HG03060 (cell line): ENCODE data around the gene SLC25A22.
A peak's percentile ranks its signal among the peaks of the same experiment; 100 is the strongest.

Experiments used
- ATAC-seq: cut with Tn5 transposase; IDR thresholded peaks from one replicate; pipeline ENCODE4 v1.9.1; 2021; ENCODE audit warnings: low read depth, moderate number of reproducible peaks; ENCODE audit not compliant: unreplicated experiment

SLC25A22 gene

GRCh38 chr11:824292-824880 is 26.3 kb upstream of the SLC25A22 start:
- ATAC-seq, result no peak

DNA sequence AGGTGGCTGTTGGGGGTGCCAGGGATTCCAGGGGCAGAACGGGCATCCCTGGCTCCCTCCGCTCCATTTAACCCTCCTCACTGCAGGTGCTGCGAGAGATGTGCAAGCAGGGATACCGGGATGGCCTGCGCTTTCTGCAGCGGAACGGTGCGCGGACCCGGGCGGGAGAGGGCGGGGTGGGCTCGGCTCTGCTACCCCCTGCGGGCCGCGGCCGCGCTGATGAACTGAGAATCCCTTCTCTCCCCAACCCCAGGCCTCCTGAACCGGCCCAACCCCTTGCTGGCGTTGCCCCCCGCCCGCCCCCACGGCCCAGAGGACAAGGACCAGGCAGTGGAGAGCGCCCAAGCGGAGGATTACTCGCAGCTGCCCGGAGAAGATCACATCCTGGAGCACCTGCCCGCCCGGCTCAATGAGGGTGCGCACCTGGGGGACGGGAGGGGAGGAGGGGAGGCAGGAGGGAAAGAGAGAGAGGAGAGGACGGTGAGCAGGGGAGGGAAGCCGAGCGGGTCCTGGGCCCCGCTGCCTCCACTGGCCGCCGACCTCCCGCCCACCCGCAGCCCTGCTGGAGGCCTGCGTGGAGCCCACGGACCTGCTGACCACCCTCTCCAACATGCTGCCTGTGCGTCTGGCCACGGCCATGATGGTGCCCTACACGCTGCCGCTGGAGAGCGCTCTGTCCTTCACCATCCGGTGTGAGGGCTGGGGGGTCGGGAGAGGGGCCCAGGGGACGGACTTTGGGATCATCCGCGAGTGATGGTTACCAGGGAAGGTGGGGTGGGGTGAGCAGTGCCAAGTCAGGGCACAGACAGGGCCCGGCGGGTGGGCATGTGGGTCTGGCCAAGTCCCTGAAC is 25.6 kb upstream of the SLC25A22 start:
- no peak for ATAC-seq

- ATAC-seq, result no peak
Measured at GRCh38 chr11:821512-822371, 23.7 kb upstream of the SLC25A22 start.

GRCh38 chr11:820655-821511 is 22.8 kb upstream of the SLC25A22 start:
- ATAC-seq, result no peak

- ATAC-seq, result peak; percentile 49
Measured at GRCh38 chr11:819943-820649, 22.0 kb upstream of the SLC25A22 start.

DNA sequence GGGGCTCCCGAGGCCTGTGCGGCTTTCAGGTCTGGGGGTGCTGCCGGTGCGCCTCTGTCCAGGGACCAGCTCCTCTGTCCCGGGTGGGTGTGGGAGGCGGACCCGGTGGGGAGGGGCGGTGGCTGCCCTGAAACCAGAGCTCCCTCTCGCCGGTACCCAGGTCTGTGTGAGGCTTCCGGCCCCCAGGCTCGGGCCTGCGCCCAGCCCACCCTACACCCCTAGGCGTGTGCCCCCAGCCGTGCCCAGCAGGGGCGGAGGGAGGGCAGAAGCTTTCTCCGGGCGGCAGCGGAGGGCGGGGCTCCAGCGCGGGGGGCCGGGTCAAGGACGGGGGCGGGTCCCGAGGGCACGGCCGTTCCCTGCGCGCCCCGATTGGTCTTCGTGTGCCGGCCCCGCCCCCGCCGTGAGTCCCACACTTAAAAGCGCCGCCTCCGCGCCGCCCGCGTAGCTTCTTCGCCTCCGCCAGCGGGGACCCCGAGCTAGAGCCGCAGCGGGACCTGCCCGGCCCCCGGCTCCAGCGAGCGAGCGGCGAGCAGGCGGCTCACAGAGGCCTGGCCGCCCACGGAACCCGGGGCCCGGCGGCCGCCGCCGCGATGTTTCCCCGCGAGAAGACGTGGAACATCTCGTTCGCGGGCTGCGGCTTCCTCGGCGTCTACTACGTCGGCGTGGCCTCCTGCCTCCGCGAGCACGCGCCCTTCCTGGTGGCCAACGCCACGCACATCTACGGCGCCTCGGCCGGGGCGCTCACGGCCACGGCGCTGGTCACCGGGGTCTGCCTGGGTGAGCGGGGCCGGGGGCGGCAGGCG is 21.2 kb upstream of the SLC25A22 start:
- no peak for ATAC-seq

- ATAC-seq, result no peak
Measured at GRCh38 chr11:818396-819128, 20.5 kb upstream of the SLC25A22 start, which contains the start of gene PNPLA2. TSS of gene PNPLA2 (plus strand) at chr11:818914. CDS start at chr11:819719, 805 bp downstream.

GRCh38 chr11:816433-816779 is 18.3 kb upstream of the SLC25A22 start:
- ATAC-seq, result no peak

DNA sequence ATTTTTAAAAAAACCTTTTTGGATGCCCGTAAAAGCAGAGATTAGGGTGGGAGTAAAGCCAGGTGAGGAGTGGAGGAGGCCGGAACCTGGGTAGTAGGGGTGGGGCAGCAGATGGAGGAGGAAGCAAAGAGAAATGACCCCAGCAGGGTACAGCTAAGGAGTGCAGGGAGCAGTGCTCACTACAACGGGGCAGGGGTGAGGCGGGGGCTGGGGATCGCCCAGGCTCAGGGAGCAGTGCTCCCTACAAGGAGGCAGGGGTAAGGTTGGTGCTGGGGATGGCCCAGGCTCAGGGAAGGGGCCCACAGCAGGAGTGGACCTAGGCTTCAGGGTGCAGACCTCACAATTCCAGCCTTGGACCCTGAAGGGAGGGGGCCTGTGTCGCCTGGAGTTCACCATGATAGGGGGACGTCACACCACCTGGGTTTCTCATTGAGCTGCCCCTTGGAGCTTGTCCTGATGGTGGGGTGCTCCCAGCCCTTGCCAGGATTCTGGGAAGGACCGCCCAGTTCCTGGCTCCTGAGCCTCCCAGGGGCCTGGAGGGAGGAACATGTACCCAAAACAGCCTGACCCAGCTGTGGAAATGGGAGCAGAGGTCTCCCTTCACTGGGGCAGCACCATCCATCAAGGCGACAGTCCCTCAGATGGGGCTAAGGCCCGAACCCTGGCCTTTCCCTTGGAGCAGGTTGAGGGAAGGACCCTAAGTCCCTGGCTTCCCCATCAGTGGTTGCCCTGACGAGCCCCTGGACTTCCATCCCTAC is 17.8 kb upstream of the SLC25A22 start:
- no peak for ATAC-seq

DNA sequence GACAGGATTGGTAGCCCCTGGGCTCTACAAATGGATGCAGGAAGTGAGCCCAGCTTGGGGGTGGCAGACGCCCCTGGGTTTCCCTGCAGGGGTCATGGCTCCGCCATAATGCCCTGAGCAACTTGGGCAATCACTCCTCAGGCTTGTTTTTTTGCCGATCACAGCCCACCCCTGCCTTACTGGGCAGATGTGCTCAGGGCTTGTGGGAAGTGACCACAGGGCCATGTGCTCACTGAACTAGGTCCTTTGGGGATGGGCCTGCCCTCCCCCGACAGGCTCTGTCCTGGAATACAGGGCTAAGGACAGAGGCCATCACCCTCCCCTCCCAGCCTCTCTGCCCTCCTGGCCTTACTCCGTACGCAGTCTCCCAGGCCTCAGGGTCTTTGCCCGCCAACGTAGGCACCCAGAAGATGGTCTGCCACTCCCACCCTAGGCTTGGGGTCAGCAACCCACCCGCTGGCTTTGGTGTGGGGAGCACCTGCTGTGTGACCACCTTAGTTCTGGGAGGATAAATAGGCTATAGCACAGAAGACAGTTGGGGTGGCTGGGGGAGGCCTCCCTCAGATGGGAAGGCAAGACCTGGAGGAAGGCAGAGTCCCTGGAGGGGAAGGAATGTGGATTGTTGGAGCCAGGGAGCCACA is 15.5 kb upstream of the SLC25A22 start:
- no peak for ATAC-seq

DNA sequence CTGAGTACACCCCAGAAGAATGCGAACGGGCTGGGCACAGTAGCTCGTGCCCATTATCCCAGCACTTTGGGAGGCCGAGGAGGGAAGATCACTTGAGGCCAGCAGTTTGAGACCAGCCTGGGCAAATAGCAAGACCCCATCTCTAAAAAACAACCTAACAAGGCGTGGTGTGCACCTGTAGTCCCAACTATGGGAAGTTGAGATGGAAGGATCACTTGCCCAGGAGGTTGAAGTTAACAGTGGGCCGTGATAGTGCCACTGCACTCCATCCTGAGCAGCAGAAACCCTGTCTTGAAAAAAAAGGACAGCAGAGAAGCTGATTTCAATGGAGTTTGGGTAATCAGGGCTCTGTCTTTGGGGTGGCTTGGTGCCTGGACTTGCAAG is 15.0 kb upstream of the SLC25A22 start:
- no peak for ATAC-seq

DNA sequence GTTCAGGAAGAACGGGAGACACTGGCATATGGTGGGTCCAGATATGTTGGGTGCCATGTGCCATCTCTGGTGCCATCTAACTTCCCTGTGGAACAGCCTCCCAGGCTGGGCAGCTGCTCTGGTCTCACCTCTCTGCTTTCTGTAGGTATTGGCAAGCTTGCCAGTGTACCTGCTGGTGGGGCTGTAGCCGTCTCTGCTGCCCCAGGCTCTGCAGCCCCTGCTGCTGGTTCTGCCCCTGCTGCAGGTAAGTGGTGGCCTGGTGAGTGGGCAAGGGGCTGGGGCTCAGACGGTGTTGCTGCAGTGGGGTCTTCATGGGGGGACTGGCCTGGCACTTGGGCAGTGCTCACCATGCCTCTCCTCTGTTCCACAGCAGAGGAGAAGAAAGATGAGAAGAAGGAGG is 14.3 kb upstream of the SLC25A22 start:
- no peak for ATAC-seq

- ATAC-seq, result no peak
Measured at GRCh38 chr11:811446-812245, 13.6 kb upstream of the SLC25A22 start.

- ATAC-seq, result no peak
Measured at GRCh38 chr11:810040-810567, 12.0 kb upstream of the SLC25A22 start.

DNA sequence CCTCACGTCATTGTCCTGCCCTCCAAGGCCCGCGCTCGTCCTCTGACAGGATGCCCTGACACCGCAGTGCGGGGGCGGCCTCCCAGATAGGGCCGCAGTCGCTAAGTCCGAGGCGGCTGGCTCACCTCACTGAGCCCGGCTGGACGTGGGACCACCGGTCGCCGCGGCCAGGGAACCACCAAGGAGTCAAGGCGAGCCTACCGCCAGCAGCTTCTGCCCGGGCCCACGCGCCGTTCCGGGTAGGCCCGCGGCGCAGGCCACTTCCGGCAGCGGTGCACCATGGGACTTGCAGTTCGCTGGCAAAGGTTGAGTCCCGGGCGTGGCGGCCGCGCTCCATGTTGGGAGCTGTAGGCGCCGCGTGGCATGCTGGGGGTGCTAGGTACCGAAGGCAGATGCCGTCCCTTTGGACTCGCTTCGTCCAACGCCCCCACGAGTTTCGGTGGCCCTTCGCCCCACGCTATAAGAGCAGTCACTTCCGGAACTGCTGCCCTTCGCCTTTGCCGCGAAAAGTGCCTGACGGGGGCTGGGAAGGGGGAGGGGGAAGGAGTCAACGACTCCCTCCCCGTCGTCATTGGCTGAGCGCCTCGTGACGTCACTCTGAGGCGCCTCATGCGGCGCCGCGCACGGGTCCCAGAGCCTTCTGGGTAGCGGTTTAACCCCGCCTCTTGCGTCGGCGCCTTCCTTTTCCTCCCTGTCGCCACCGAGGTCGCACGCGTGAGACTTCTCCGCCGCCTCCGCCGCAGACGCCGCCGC is 11.4 kb upstream of the SLC25A22 start, which contains the start of gene RPLP2:
TSS of gene RPLP2 (plus strand) at position 681 of the 753 bp plus-strand sequence. CDS start 268 bp downstream, outside the sequence.
- ATAC-seq, result peak; percentile 58
